Mesodermal cell (in vitro differentiated cells): ENCODE data around the gene DEFB119. TPM values are rescaled to one million over a fixed set of nuclear protein-coding genes. Genes with fewer than 3 reads are reported as not detected.
"Not testable (repeated sequence)": the region's sequence is repeated elsewhere in the genome, so short reads cannot be mapped to it uniquely, and the experiment has no call there.

Experiments used
- H3K27ac ChIP-seq: 2 replicates; pipeline ENCODE4 v1.7.0; 2013; ENCODE audit warnings: mild to moderate bottlenecking, low read depth, low read length, moderate library complexity; ENCODE audit not compliant: severe bottlenecking
- H3K36me3 ChIP-seq: 2 replicates; pipeline ENCODE4 v1.7.1; 2013; ENCODE audit warnings: mild to moderate bottlenecking, low read length, moderate library complexity; ENCODE audit not compliant: control insufficient read depth, insufficient read depth
- H3K4me1 ChIP-seq: one replicate; pipeline ENCODE4 v1.7.1; 2013; ENCODE audit warnings: mild to moderate bottlenecking, low read length; ENCODE audit not compliant: insufficient read depth, control insufficient read depth, poor library complexity, severe bottlenecking
- H3K4me3 ChIP-seq: 2 replicates; pipeline ENCODE4 v1.7.0; 2013; ENCODE audit warnings: low read length, control low read depth, mild to moderate bottlenecking; ENCODE audit not compliant: insufficient read depth, poor library complexity, severe bottlenecking; ENCODE audit errors: extremely low read depth
- H3K9me3 ChIP-seq: 2 replicates; pipeline ENCODE4 v1.7.1; 2013; ENCODE audit warnings: mild to moderate bottlenecking, low read length, moderate library complexity; ENCODE audit not compliant: control insufficient read depth
- WGBS, 2 experiments: methylation state at CpG; one replicate each; pipeline ENCODE4 v1.1.5; 2013; ENCODE audit warnings: missing lambda C conversion rate in 2 of 2; ENCODE audit not compliant: insufficient coverage in 2 of 2; 5-methylcytosine and 5-hydroxymethylcytosine counted together
- polyA plus RNA-seq, 2 experiments: library from polyadenylated mRNA; stranded (reverse); fragments of 50-300 nt; gene quantifications; one replicate each; pipeline ENCODE4 v1.2.3, GENCODE V29; 2013

DEFB119 gene
- not detected for polyA plus RNA-seq (2013, experiment 1 of 2)
- polyA plus RNA-seq (2013, experiment 2 of 2): not detected

- H3K4me3 ChIP-seq: no peak within 1 kb of the TSS
- WGBS, 2 experiments: 43 to 57% methylated on average over 1 of the region's 1 CpG
Measured at GRCh38 chr20:31390490-31390889, at the start of gene DEFB119. Gene DEFB119, minus strand, starts transcription at chr20:31390590. Its CDS starts 107 bp downstream, at chr20:31390483.

DNA sequence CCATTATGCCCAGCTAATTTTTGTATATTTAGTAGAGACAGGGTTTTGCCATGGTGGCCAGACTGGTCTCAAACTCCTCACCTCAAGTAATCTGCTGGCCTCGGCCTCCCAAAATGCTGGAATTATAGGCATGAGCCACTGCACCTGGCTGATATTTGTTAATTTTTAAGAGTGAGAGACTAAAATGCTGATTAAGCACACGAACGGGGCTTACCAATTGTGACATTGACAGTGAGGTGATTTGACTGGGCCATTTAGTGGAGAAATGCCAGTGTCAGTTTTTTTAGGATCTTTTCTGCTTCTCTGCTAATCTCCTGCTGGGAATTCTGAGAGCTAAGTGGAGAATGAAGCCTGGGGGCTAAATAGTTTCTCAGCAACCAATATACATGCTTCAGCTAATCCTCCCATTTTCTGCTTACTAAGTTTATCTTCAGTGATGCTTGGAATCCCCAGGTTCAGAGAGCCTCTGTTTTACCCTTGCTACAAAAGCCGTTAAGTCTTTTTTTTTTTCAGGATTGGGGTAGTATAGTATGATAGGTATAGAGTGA is 40.3 kb upstream of the DEFB119 start:
- Histone ChIP-seq H3K36me3 (no peaks in the 10 kb centered on the region), H3K27ac (no peak overlapping the region), H3K9me3 (peaks cover 15% of the 10 kb centered on the region), H3K4me3 (no peak overlapping the region), H3K4me1 (no peaks in the 10 kb centered on the region)
- WGBS, 2 experiments: 48 to 69% methylated on average over 3 of the region's 4 CpGs

More at GRCh38 chr20:31390490-31390889, at the start of gene DEFB119:
- Histone ChIP-seq H3K9me3 (peaks cover 70% of the 10 kb centered on the region), H3K27ac (no peak within 1 kb of the TSS), H3K36me3 (no peaks in the 10 kb centered on the region), H3K4me1 (no peaks in the 10 kb centered on the region)

GRCh38 chr20:31427576-31427975 is 37.2 kb upstream of the DEFB119 start:
- H3K36me3 ChIP-seq, H3K4me1 ChIP-seq, H3K4me3 ChIP-seq, H3K27ac ChIP-seq: not testable (repeated sequence)
- WGBS, 2 experiments: 96 to 100% methylated on average over 8 to 16 of the region's 31 CpGs
- H3K9me3 ChIP-seq: peaks cover 19% of the 10 kb centered on the region

GRCh38 chr20:31426891-31427551 is 36.6 kb upstream of the DEFB119 start:
- not testable (repeated sequence) for H3K4me1 ChIP-seq, H3K27ac ChIP-seq, H3K36me3 ChIP-seq, H3K4me3 ChIP-seq
- peaks cover 19% of the 10 kb centered on the region for H3K9me3 ChIP-seq
- 100% methylated on average over 1 of the region's 48 CpGs; no CpG with 5 or more reads in 1 of the 2 experiments for WGBS, 2 experiments

GRCh38 chr20:31425797-31426196 is 35.4 kb upstream of the DEFB119 start:
- H3K27ac ChIP-seq: no peak overlapping the region
- peaks cover 27% of the 10 kb centered on the region for H3K9me3 ChIP-seq
- H3K4me3 ChIP-seq: no peak overlapping the region
- H3K4me1 ChIP-seq: no peaks in the 10 kb centered on the region
- no peaks in the 10 kb centered on the region for H3K36me3 ChIP-seq

GRCh38 chr20:31418307-31418706 is 27.9 kb upstream of the DEFB119 start:
- Histone ChIP-seq H3K9me3 (peaks cover 54% of the 10 kb centered on the region), H3K36me3 (no peaks in the 10 kb centered on the region), H3K4me1 (no peaks in the 10 kb centered on the region), H3K4me3 (no peak overlapping the region), H3K27ac (no peak overlapping the region)
- WGBS, 2 experiments: 94% methylated on average over 3 of the region's 7 CpGs; no CpG with 5 or more reads in 1 of the 2 experiments

GRCh38 chr20:31415653-31416052 is 25.3 kb upstream of the DEFB119 start:
- 83% methylated on average over 1 of the region's 2 CpGs; no CpG with 5 or more reads in 1 of the 2 experiments for WGBS, 2 experiments
- Histone ChIP-seq H3K4me1 (no peaks in the 10 kb centered on the region), H3K4me3 (no peak overlapping the region), H3K36me3 (no peaks in the 10 kb centered on the region), H3K27ac (no peak overlapping the region), H3K9me3 (peaks cover 56% of the 10 kb centered on the region)

GRCh38 chr20:31414381-31414780 is 24.0 kb upstream of the DEFB119 start:
- 85 to 90% methylated on average over 2 to 3 of the region's 6 CpGs for WGBS, 2 experiments
- no peaks in the 10 kb centered on the region for H3K36me3 ChIP-seq
- no peaks in the 10 kb centered on the region for H3K4me1 ChIP-seq
- no peak overlapping the region for H3K27ac ChIP-seq
- peaks cover 53% of the 10 kb centered on the region for H3K9me3 ChIP-seq
- H3K4me3 ChIP-seq: no peak overlapping the region

GRCh38 chr20:31410011-31410410 is 19.6 kb upstream of the DEFB119 start:
- H3K9me3 ChIP-seq: peaks cover 62% of the 10 kb centered on the region
- H3K4me1 ChIP-seq: no peaks in the 10 kb centered on the region
- H3K27ac ChIP-seq: no peak overlapping the region
- H3K36me3 ChIP-seq: no peaks in the 10 kb centered on the region
- no peak overlapping the region for H3K4me3 ChIP-seq
- WGBS, 2 experiments: no CpG with 5 or more reads among the region's 1 CpG

GRCh38 chr20:31406115-31406514 is 15.7 kb upstream of the DEFB119 start, which contains the start of gene DEFB121:
Gene DEFB121, minus strand, starts transcription at chr20:31406215. Its CDS starts 63 bp downstream, at chr20:31406152.
- WGBS, 2 experiments: 7 to 40% methylated on average over 1 to 2 of the region's 3 CpGs

GRCh38 chr20:31403886-31404285 is 13.5 kb upstream of the DEFB119 start:
- Histone ChIP-seq H3K4me3 (no peak overlapping the region), H3K9me3 (peaks cover 82% of the 10 kb centered on the region), H3K27ac (no peak overlapping the region), H3K4me1 (no peaks in the 10 kb centered on the region), H3K36me3 (no peaks in the 10 kb centered on the region)
- WGBS, 2 experiments: 14 to 83% methylated on average over 1 of the region's 1 CpG

More at GRCh38 chr20:31406115-31406514, 15.7 kb upstream of the DEFB119 start, which contains the start of gene DEFB121:
- Histone ChIP-seq H3K9me3 (peaks cover 76% of the 10 kb centered on the region), H3K36me3 (no peaks in the 10 kb centered on the region), H3K27ac (no peak within 1 kb of the TSS), H3K4me1 (no peaks in the 10 kb centered on the region), H3K4me3 (no peak within 1 kb of the TSS)
